Measurements from ENCODE around the gene OPN5. TPM values are rescaled to one million over a fixed set of nuclear protein-coding genes. Genes with fewer than 3 reads are reported as not detected.

The OPN5 gene
- total and polyA plus RNA-seq, 11 donors: 0.11 to 0.89 (median 0.45) TPM; not detected in 3

- no peaks in the 10 kb centered on the region for H3K36me3 ChIP-seq
- TF ChIP-seq POLR2A (IDR thresholded peaks at IDR 0.05): no peak
- TF ChIP-seq, protein P1, sequence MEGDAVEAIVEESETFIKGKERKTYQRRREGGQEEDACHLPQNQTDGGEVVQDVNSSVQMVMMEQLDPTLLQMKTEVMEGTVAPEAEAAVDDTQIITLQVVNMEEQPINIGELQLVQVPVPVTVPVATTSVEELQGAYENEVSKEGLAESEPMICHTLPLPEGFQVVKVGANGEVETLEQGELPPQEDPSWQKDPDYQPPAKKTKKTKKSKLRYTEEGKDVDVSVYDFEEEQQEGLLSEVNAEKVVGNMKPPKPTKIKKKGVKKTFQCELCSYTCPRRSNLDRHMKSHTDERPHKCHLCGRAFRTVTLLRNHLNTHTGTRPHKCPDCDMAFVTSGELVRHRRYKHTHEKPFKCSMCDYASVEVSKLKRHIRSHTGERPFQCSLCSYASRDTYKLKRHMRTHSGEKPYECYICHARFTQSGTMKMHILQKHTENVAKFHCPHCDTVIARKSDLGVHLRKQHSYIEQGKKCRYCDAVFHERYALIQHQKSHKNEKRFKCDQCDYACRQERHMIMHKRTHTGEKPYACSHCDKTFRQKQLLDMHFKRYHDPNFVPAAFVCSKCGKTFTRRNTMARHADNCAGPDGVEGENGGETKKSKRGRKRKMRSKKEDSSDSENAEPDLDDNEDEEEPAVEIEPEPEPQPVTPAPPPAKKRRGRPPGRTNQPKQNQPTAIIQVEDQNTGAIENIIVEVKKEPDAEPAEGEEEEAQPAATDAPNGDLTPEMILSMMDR (IDR thresholded peaks at IDR 0.05): no peak
Measured at GRCh38 chr6:47851091-47851490, 69.3 kb downstream of the OPN5 start.

DNA sequence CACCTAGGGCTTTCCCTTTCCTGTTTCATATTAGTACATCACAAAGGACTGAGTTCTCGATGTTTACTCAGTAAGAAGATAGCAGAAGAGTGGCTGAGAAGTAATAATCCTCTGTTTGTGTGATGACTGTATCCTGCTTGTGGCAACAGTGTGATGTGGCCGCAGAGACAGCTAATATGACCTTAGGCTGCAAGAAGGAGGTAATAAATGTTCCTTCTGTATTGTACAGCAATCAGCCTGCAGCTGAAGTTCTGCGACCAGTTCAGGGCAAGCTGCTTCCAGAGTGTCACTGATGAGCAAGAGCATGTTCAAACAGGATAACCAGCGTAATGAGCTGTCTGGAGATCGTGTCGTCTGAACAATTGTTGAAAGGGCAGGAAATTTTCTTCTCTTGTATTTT is 70.9 kb downstream of the OPN5 start:
- Histone ChIP-seq H3K4me1 (peaks cover 0 to 6% (median 0%) of the 10 kb centered on the region in 12 donors), H3K36me3 (no peaks in the 10 kb centered on the region), H3K27me3 (no peaks in the 10 kb centered on the region), H3K4me3 (no peak overlapping the region), H3K9me3 (no peaks in the 10 kb centered on the region), H3K27ac (no peak overlapping the region)
- 59 to 70% (median 61%) methylated on average over 6 of the region's 6 CpGs for WGBS, 4 donors
- TF ChIP-seq POLR2A (IDR thresholded peaks at IDR 0.05): no peak
- TF ChIP-seq, protein P1 (IDR thresholded peaks at IDR 0.05): no peak
- intact Hi-C loops (cut with DNase I): no loop called here
- ATAC-seq: no peak
- DNase-seq: no peak

More at GRCh38 chr6:47851091-47851490, 69.3 kb downstream of the OPN5 start:
- no peak overlapping the region for H3K27ac ChIP-seq
- WGBS, 4 donors: 64 to 84% (median 75%) methylated on average over 1 of the region's 1 CpG
- H3K4me1 ChIP-seq: peaks cover 0 to 6% (median 0%) of the 10 kb centered on the region in 12 donors
- no peaks in the 10 kb centered on the region for H3K27me3 ChIP-seq
- no peak for ATAC-seq
- no peaks in the 10 kb centered on the region for H3K9me3 ChIP-seq
- intact Hi-C loops (cut with DNase I): no loop called here
- H3K4me3 ChIP-seq: no peak overlapping the region
- DNase-seq: no peak

DNA sequence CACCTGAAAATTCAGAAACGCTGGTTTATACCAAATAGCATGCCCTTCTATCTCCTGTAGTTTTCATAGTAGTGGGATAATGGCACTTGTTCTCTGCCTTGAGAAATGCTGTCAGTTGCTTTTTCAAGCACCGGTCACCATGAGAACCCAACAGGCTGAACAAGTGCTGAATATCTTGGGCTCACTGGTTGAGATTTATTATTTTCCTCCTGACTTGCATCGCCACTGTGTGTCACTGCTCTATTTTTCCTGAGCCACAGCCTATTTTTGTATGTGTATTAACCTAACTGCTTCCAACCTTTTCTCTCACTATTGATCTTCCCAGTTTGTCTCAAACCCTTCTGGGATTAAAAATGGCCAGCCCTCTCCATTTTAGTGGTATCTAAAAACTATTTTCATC is 71.9 kb downstream of the OPN5 start:
- no peak overlapping the region for H3K4me3 ChIP-seq
- no peak for TF ChIP-seq POLR2A (IDR thresholded peaks at IDR 0.05)
- TF ChIP-seq, protein P1 (IDR thresholded peaks at IDR 0.05): peak in 3 of 12 donors; percentile 15 to 35 (median 18)
- H3K27ac ChIP-seq: no peak overlapping the region
- H3K9me3 ChIP-seq: no peaks in the 10 kb centered on the region
- no peaks in the 10 kb centered on the region for H3K36me3 ChIP-seq
- H3K4me1 ChIP-seq: peaks cover 0 to 6% (median 0%) of the 10 kb centered on the region in 12 donors
- WGBS, 4 donors: 72 to 85% (median 80%) methylated on average over 3 of the region's 3 CpGs
- ATAC-seq (no peak), DNase-seq (no peak)
- H3K27me3 ChIP-seq: no peaks in the 10 kb centered on the region
- intact Hi-C loops (cut with DNase I): no loop called here

DNA sequence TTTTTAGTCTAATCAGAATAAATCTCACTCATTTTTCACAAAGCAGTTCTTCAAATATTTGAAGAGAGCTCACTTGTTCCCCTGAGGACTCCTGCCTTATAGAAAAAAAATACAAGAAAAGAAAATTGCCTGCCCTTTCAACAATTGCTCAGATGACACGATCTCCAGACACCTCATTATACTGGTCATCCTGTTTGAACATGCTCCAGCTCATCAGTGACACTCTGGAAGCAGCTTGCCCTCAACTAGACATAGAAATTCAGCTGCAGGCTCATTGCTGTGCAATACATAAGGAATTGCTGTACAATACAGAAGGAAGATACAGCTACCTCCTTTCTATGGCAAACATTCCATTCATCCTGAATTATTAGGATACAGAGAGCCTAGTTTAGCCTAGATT is 73.1 kb downstream of the OPN5 start:
- Histone ChIP-seq H3K9me3 (no peaks in the 10 kb centered on the region), H3K27ac (no peak overlapping the region), H3K4me3 (no peak overlapping the region), H3K36me3 (no peaks in the 10 kb centered on the region), H3K27me3 (no peaks in the 10 kb centered on the region), H3K4me1 (peaks cover 0 to 6% (median 0%) of the 10 kb centered on the region in 12 donors)
- intact Hi-C loops (cut with DNase I): no loop called here
- ATAC-seq: no peak
- 18 to 41% (median 23%) methylated on average over 1 of the region's 1 CpG for WGBS, 4 donors
- TF ChIP-seq, protein P1 (IDR thresholded peaks at IDR 0.05): no peak
- no peak for TF ChIP-seq POLR2A (IDR thresholded peaks at IDR 0.05)
- DNase-seq: no peak

Data from heart left ventricle (tissue), 16 donors.